SK-N-SH (cell line): Measurements from ENCODE around the gene CTTN. TPM values are rescaled to one million over a fixed set of nuclear protein-coding genes. Genes with fewer than 3 reads are reported as not detected.

Experiments
- CTCF ChIA-PET: fragments of 300-600, 350-600 bp; formaldehyde crosslinking; extraction: SDS; loops from one replicate; lab custom pipeline; 2021; lab: Yijun Ruan, JAX
- POLR2A ChIA-PET: fragments of 350-600 bp; sonication (Branson Sonifier 250); formaldehyde crosslinking; extraction: SDS; loops from one replicate; lab custom pipeline; 2020; ENCODE audit warnings: antibody characterized with exemption, inconsistent platforms; lab: Yijun Ruan, JAX
- DNase-seq: peaks from one replicate; pipeline ENCODE4 v3.0.0; 2012
- H2AFZ ChIP-seq: fragments of 200-600 bp; sonication (generic); 2 replicates; pipeline ENCODE4 v1.8.1; 2016; ENCODE audit warnings: antibody characterized with exemption, mild to moderate bottlenecking, low read depth
- H3F3A ChIP-seq: fragments of 200-600 bp; sonication (generic); replicated peaks from 2 replicates; pipeline ENCODE3; 2016; ENCODE audit warnings: antibody characterized with exemption, mild to moderate bottlenecking; ENCODE audit not compliant: insufficient read depth
- H3K27ac ChIP-seq, 2 experiments: fragments of 200-500 bp in 1 of 2; fragments of 200-600 bp in 1 of 2; sonication (Bioruptor generic) in 1 of 2; sonication (generic), shearing (Covaris generic) in 1 of 2; 2 replicates each; pipeline versions ENCODE4 v1.5.1 to v1.6.1; 2014 to 2016; ENCODE audit warnings: low read depth in 2 of 2, inconsistent platforms in 1 of 2, low read length in 1 of 2, mild to moderate bottlenecking in 1 of 2, mixed read lengths in 1 of 2
- H3K27me3 ChIP-seq: fragments of 200-600 bp; sonication (generic), shearing (Covaris generic); 2 replicates; pipeline ENCODE4 v1.6.1; 2016; ENCODE audit warnings: mixed run types; ENCODE audit not compliant: insufficient read depth
- H3K36me3 ChIP-seq, 2 experiments: fragments of 200-500 bp in 1 of 2; fragments of 200-600 bp in 1 of 2; sonication (Bioruptor generic) in 1 of 2; sonication (generic) in 1 of 2; replicated peaks in 1 of 2; 2 replicates each; pipeline versions ENCODE3 to v1.5.1; 2014 to 2016; ENCODE audit warnings: low read length in 1 of 2, mild to moderate bottlenecking in 1 of 2; ENCODE audit not compliant: insufficient read depth in 2 of 2, control insufficient read depth in 1 of 2
- H3K4me1 ChIP-seq, 2 experiments: fragments of 200-500 bp in 1 of 2; fragments of 200-600 bp in 1 of 2; sonication (Bioruptor generic) in 1 of 2; sonication (generic), shearing (Covaris generic) in 1 of 2; 2 replicates each; pipeline versions ENCODE4 v1.5.1 to v1.6.1; 2014 to 2016; ENCODE audit warnings: low read depth in 1 of 2, low read length in 1 of 2, mixed run types in 1 of 2; ENCODE audit not compliant: insufficient read depth in 2 of 2, control insufficient read depth in 1 of 2
- H3K4me2 ChIP-seq: fragments of 200-600 bp; sonication (generic), shearing (Covaris generic); 2 replicates; pipeline ENCODE4 v1.6.1; 2017; ENCODE audit warnings: mixed run types
- H3K4me3 ChIP-seq, 2 experiments: fragments of 200-500 bp in 1 of 2; fragments of 200-600 bp in 1 of 2; sonication (Bioruptor generic) in 1 of 2; sonication (generic), shearing (Covaris generic) in 1 of 2; 2 replicates each; pipeline versions ENCODE4 v1.5.1 to v1.8.1; 2014 to 2016; ENCODE audit warnings: low read depth in 2 of 2, inconsistent platforms in 1 of 2, low read length in 1 of 2, mild to moderate bottlenecking in 1 of 2, mixed read lengths in 1 of 2, moderate library complexity in 1 of 2
- H3K79me2 ChIP-seq: fragments of 200-600 bp; sonication (generic); 2 replicates; pipeline ENCODE4 v1.8.1; 2017; ENCODE audit warnings: mild to moderate bottlenecking; ENCODE audit not compliant: insufficient read depth
- H3K9ac ChIP-seq: fragments of 200-600 bp; sonication (generic); 2 replicates; pipeline ENCODE4 v1.6.1; 2017; ENCODE audit warnings: mixed run types
- H3K9me2 ChIP-seq: fragments of 200-600 bp; sonication (generic); 2 replicates; pipeline ENCODE4 v1.6.1; 2017; ENCODE audit warnings: mixed run types
- H3K9me3 ChIP-seq: fragments of 200-600 bp; sonication (generic); 2 replicates; pipeline ENCODE4 v1.6.1; 2017; ENCODE audit warnings: mixed run types, mild to moderate bottlenecking, moderate library complexity
- H4K20me1 ChIP-seq: fragments of 200-600 bp; sonication (generic); 2 replicates; pipeline ENCODE4 v1.6.1; 2017; ENCODE audit warnings: mild to moderate bottlenecking, mixed run types; ENCODE audit not compliant: insufficient read depth
- CHD2 ChIP-seq: fragments of 150-350 bp; IDR thresholded peaks from 2 replicates; pipeline ENCODE4 v1.6.1; 2018; ENCODE audit warnings: low read length; ENCODE audit not compliant: partially characterized antibody
- EP300 ChIP-seq, 2 experiments: IDR thresholded peaks; 2 replicates each; pipeline versions ENCODE4 v1.4.0 to v1.6.1; 2012; ENCODE audit warnings: borderline replicate concordance in 1 of 2, low read depth in 1 of 2, low read length in 1 of 2
- EZH2phosphoT487 ChIP-seq: fragments of 200-600 bp; sonication (generic); IDR thresholded peaks from 2 replicates; pipeline ENCODE4 v1.6.1; 2017; ENCODE audit warnings: low read depth, mixed run types, mild to moderate bottlenecking, antibody characterized with exemption, moderate library complexity, borderline replicate concordance
- FOXM1 ChIP-seq: IDR thresholded peaks from 2 replicates; pipeline ENCODE4 v1.4.0; 2012; ENCODE audit warnings: low read depth, mild to moderate bottlenecking
- GABPA ChIP-seq: IDR thresholded peaks from 2 replicates; pipeline ENCODE4 v1.4.0; 2012; ENCODE audit warnings: low read depth, mild to moderate bottlenecking
- GATA2 ChIP-seq: sonication (generic); formaldehyde crosslinking; IDR thresholded peaks from 2 replicates; pipeline ENCODE4 v1.5.0; 2020; ENCODE audit warnings: mild to moderate bottlenecking, missing genetic modification reagents
- IRF3 ChIP-seq: fragments of 150-350 bp; IDR thresholded peaks from 2 replicates; pipeline ENCODE4 v1.6.1; 2016; ENCODE audit warnings: mild to moderate bottlenecking, low read depth, low read length
- MEF2A ChIP-seq: IDR thresholded peaks from 2 replicates; pipeline ENCODE4 v1.4.0; 2012; ENCODE audit warnings: low read depth, borderline replicate concordance
- MXI1 ChIP-seq: IDR thresholded peaks from 2 replicates; pipeline ENCODE4 v1.6.1; 2012; ENCODE audit warnings: mild to moderate bottlenecking, low read depth, low read length, improper control_type of control experiment
- NFIC ChIP-seq: IDR thresholded peaks from 2 replicates; pipeline ENCODE4 v1.4.0; 2012; ENCODE audit warnings: borderline replicate concordance
- REST ChIP-seq: IDR thresholded peaks from 2 replicates; pipeline ENCODE4 v1.6.1; 2012; ENCODE audit warnings: mild to moderate bottlenecking, low read depth, low read length, moderate library complexity
- RFX5 ChIP-seq: IDR thresholded peaks from 2 replicates; pipeline ENCODE4 v1.6.1; 2012; ENCODE audit warnings: mild to moderate bottlenecking, improper control_type of control experiment, low read length
- RXRA ChIP-seq: IDR thresholded peaks from 2 replicates; pipeline ENCODE4 v1.4.0; 2012; ENCODE audit warnings: low read depth, mild to moderate bottlenecking, borderline replicate concordance
- SMC3 ChIP-seq: IDR thresholded peaks from 2 replicates; pipeline ENCODE4 v1.6.1; 2012; ENCODE audit warnings: low read depth, low read length, improper control_type of control experiment
- TAF1 ChIP-seq: IDR thresholded peaks from 2 replicates; pipeline ENCODE4 v1.6.1; 2012; ENCODE audit warnings: low read depth, mild to moderate bottlenecking, low read length, moderate library complexity, borderline replicate concordance
- USF1 ChIP-seq: IDR thresholded peaks from 2 replicates; pipeline ENCODE4 v1.4.0; 2012; ENCODE audit warnings: low read depth, borderline replicate concordance
- YY1 ChIP-seq: IDR thresholded peaks from 2 replicates; pipeline ENCODE4 v1.4.0; 2012; ENCODE audit warnings: low read depth, mild to moderate bottlenecking
- ZBTB33 ChIP-seq: IDR thresholded peaks from 2 replicates; pipeline ENCODE4 v1.4.0; 2012; ENCODE audit warnings: low read depth, borderline replicate concordance
- WGBS: methylation state at CpG from one replicate; pipeline ENCODE4 v1.1.6; 2017; ENCODE audit warnings: low lambda C conversion rate; 5-methylcytosine and 5-hydroxymethylcytosine counted together
- polyA plus RNA-seq, 3 experiments: library from polyadenylated mRNA; depleted of rRNA; stranded (reverse); fragments of >200 nt; gene quantifications; 2 replicates each; pipeline ENCODE4 v1.2.3, GENCODE V29; 2012
- TF ChIP-seq, protein P1 (sequence below): IDR thresholded peaks from 2 replicates; pipeline ENCODE4; 2012
- TF ChIP-seq, protein P2 (sequence below): IDR thresholded peaks from 2 replicates; pipeline ENCODE4 v1.4.0; 2012; ENCODE audit warnings: low read depth

CTTN gene
- polyA plus RNA-seq, 1 of the 3 experiments (the other 2 are of a cell fraction): 243 TPM

- H4K20me1 ChIP-seq: no peaks in the 10 kb centered on the region
- H3F3A ChIP-seq: no peaks in the 10 kb centered on the region
- TF ChIP-seq GATA2 (no peak), EP300 (IDR thresholded peaks at IDR 0.05; ENCODE audit: borderline replicate concordance in 1 of 2, low read depth in 1 of 2, low read length in 1 of 2) (no peak), REST (no peak), TAF1 (no peak), YY1 (no peak), FOXM1 (no peak), SMC3 (no peak), GABPA (no peak), CHD2 (no peak), RFX5 (no peak), USF1 (no peak), MXI1 (no peak), EZH2phosphoT487 (no peak)
- H3K27me3 ChIP-seq: no peaks in the 10 kb centered on the region
- no peak overlapping the region for H2AFZ ChIP-seq
- ChIA-PET CTCF (interaction anchor here (0.6 kb wide), 1 partner anchor 89 kb away, joined by 3 read pairs; no protein-coding TSS in a partner anchor), POLR2A (no interaction called here)
- no peaks in the 10 kb centered on the region for H3K9me3 ChIP-seq
- no peaks in the 10 kb centered on the region for H3K9me2 ChIP-seq
- peaks cover 11% of the 10 kb centered on the region for H3K79me2 ChIP-seq
- WGBS: 97% methylated on average over 8 of the region's 8 CpGs
- H3K27ac ChIP-seq: no peak overlapping the region
- H3K36me3 ChIP-seq: peaks cover 22 to 51% of the 10 kb centered on the region in 2 experiments
- H3K4me3 ChIP-seq: no peak overlapping the region
- H3K4me2 ChIP-seq: no peak overlapping the region
- no peak overlapping the region for H3K9ac ChIP-seq
- no peaks in the 10 kb centered on the region for H3K4me1 ChIP-seq
- no peak for DNase-seq
Observed at GRCh38 chr11:70372076-70372475, 26.3 kb upstream of the CTTN start.

DNA sequence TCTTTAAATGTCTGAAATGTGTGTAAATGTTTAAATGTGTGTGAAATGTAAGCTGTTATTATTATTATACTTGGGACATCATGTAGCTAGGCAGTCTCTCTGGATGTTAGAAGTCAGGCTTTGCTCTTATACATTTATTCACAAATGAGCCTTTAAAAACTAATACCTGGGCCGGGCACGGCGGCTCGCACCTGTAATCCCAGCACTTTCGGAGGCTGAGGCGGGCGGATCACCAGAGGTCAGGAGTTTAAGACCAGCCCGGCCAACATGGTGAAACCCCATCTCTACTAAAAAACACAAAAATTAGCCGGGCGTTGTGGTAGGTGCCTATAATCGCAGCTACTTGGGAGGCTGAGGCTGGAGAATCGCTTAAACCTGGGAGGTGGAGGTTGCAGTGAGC lies 21.7 kb upstream of the CTTN start:
- no peaks in the 10 kb centered on the region for H3K27me3 ChIP-seq
- no peaks in the 10 kb centered on the region for H4K20me1 ChIP-seq
- no peaks in the 10 kb centered on the region for H3F3A ChIP-seq
- H3K79me2 ChIP-seq: no peaks in the 10 kb centered on the region
- no peak overlapping the region for H3K9ac ChIP-seq
- ChIA-PET POLR2A (no interaction called here), CTCF (interaction anchor here (1.0 kb wide), 1 partner anchor 17 kb away, joined by 3 read pairs; no protein-coding TSS in a partner anchor)
- H3K36me3 ChIP-seq: peaks cover 36 to 48% of the 10 kb centered on the region in 2 experiments
- 96% methylated on average over 12 of the region's 12 CpGs for WGBS
- no peaks in the 10 kb centered on the region for H3K4me1 ChIP-seq
- no peak for DNase-seq
- H3K9me3 ChIP-seq: no peaks in the 10 kb centered on the region
- no peaks in the 10 kb centered on the region for H3K9me2 ChIP-seq
- H2AFZ ChIP-seq: no peak overlapping the region
- H3K27ac ChIP-seq: no peak overlapping the region
- H3K4me2 ChIP-seq: no peak overlapping the region
- H3K4me3 ChIP-seq: no peak overlapping the region
- TF ChIP-seq MXI1 (no peak), TAF1 (no peak), YY1 (no peak), GATA2 (no peak), RXRA (no peak), IRF3 (no peak), NFIC (no peak), MEF2A (no peak), ZBTB33 (no peak)
- TF ChIP-seq, protein P1, sequence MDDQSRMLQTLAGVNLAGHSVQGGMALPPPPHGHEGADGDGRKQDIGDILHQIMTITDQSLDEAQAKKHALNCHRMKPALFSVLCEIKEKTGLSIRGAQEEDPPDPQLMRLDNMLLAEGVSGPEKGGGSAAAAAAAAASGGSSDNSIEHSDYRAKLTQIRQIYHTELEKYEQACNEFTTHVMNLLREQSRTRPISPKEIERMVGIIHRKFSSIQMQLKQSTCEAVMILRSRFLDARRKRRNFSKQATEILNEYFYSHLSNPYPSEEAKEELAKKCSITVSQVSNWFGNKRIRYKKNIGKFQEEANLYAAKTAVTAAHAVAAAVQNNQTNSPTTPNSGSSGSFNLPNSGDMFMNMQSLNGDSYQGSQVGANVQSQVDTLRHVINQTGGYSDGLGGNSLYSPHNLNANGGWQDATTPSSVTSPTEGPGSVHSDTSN: no peak
- TF ChIP-seq, protein P2, sequence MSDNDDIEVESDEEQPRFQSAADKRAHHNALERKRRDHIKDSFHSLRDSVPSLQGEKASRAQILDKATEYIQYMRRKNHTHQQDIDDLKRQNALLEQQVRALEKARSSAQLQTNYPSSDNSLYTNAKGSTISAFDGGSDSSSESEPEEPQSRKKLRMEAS: no peak
